Activated CD8-positive, alpha-beta memory T cell treated with anti-CD3 and anti-CD28 coated beads for 36 hours (primary cell): ENCODE measurements around the gene CHMP5. TPM values are rescaled to one million over a fixed set of nuclear protein-coding genes. Genes with fewer than 3 reads are reported as not detected.

ENCODE experiments used
- CTCF ChIA-PET: fragments of 350-600 bp; sonication (Branson Sonifier 250); formaldehyde crosslinking; loops from one replicate; lab custom pipeline; 2021; ENCODE audit warnings: antibody characterized with exemption; lab: Charles Lee
- POLR2A ChIA-PET: fragments of 350-600 bp; sonication (Branson Sonifier 250); formaldehyde crosslinking; loops from one replicate; lab custom pipeline; 2021; ENCODE audit warnings: antibody characterized with exemption; lab: Charles Lee
- total RNA-seq, 2 experiments: library from RNA; stranded (reverse); gene quantifications; one replicate each; pipeline ENCODE4 v1.2.3, GENCODE V29; 2021

Gene CHMP5
- total RNA-seq, 2 experiments from 2014 or later, result 51.7 to 54.5 TPM

DNA sequence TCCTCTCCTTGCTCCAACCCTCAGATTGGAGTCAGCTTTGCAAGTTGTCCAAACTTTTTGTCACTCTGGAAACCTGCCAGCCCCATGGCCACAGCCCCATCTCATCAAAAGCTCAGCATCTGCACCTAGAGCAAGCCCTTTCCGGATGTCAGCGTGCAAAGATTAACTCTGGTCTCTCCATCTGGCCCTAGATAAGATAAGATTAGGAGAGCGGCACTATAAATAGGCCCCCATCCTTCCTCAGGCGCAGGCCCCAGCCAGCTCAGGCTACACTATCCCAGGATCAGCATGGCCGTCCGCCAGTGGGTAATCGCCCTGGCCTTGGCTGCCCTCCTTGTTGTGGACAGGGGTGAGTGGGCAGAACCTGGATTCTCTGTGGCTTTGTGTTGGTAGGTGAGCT, 24.9 kb upstream of the CHMP5 start, which contains the start of gene SPINK4:
TSS of gene SPINK4 (plus strand) at position 247 of the 400 bp plus-strand sequence. CDS start at position 289, 42 bp downstream.
- ChIA-PET CTCF (interaction anchor here (0.9 kb wide), 1 partner anchor 14 kb away, joined by 3 read pairs; no protein-coding TSS in a partner anchor), POLR2A (no interaction called here)

DNA sequence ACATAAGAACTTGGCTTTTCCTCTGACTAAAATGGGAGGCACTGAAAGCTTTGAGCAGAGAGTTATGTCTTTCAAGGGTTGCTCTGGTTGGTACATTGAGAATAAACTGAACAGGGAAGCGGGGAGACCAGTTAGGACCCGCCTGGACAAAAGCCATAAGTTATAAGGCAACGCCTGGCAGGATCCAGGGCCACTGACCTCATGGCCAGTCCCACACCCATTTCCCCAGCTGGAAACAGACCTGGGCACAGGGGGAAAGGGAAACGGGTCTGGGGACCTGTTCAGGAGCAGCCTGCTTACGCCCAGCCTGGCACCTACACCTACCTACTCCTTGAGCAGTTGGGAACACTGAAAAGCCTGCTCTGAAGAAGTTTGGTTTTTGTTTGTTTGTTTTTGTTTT, 23.6 kb upstream of the CHMP5 start:
- POLR2A ChIA-PET, result no interaction called here
- CTCF ChIA-PET, result no interaction called here

DNA sequence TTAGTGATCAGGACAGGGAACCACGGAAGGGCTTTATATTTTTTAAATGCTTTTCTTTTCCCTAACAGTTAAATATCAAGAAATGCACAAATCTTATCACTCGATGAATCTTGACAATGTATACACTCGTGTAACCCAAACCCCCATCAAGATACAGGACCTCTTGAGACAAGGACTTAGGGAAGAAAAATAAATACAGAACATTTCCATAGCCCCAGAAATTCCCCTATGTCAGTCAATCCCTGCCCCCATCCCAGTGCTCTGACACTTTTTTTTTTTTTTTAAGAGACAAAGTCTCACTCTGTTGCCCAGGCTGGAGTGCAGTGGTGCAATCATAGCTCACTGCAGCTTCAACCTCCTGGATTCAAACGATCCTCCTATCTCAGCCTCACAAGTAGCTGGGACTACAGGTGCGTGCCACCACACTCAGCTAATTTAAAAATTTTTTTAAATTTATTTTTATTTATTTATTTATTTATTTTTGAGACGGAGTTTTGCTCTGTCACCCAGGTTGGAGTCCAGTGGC, 22.2 kb upstream of the CHMP5 start:
- ChIA-PET POLR2A (no interaction called here), CTCF (no interaction called here)

DNA sequence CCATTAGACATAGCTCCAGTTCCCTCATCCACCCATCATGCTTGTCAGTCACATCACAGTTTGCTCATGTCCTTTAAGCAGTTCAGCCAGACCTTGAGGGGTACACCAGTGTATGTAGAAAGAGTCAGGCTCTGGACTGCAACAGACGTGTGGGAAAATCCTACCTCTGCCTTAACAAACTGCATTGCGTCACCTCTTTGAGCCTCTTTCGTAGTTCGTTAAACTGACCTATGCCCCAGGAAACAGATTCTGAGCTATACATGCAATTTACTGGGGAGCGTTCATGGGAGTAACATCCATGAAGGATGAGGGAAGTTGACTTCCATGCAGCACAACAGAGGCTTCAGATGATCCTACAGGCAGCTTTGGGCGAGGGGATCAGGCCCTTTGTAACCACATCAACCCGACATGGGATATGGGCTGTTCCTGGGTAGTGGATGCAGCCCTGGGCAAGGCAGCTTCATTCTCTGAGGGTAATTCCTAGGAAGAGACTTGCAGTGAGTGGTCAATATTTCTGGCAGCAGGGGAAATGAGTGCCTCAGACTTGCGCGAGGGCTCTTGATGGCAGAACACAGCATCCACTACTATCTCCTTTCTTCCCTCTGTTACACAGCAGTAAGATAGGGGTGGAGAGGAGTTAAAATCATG, 20.6 kb upstream of the CHMP5 start:
- CTCF ChIA-PET, result no interaction called here
- POLR2A ChIA-PET, result interaction anchor here (0.6 kb wide), 1 partner anchor 106 kb away, joined by 3 read pairs; no protein-coding TSS in a partner anchor

DNA sequence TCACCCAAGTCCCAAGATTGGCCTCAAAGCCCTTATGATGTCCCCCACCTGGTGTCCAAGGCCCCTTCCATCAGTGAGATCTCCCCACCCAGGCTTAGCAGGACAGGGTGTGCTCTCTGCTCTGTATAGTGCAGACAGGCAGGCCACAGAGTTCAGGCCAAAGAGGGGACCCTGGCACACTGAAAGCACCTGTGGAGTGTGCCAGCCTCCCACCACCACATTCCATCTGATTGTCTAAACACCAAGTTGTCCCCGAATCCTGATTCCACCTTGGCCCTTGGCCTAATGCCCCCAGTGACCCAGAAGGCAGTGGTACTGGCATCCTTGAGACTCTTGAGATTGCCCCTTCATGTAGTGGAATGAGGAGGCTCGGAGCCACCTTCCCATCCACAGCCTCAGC, 19.5 kb upstream of the CHMP5 start:
- ChIA-PET POLR2A (no interaction called here), CTCF (no interaction called here)

DNA sequence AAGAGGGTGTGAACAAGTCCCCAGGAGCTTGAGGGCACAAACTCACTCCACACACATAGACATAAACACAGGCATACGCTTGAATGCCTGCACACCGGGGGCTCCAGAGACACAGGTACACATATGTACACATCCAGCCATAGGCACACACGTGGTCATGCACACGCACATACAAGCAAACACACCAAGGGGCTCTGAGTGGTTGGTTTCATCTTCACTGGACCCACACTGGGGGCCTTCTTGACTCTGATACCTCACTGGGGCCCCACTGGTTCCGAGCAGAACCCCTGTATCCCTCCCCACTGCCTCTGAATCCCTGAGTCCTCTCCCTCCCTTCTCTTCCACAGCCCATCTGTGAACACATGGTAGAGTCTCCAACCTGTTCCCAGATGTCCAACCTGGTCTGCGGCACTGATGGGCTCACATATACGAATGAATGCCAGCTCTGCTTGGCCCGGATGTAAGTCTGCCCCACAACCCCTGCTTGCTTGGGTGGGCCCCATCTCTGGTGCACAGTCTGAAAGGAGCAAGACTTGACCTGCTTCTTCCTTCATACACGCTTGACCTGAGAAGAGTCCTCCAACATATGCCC, 18.5 kb upstream of the CHMP5 start:
- ChIA-PET CTCF (interaction anchor here (1.1 kb wide), 1 partner anchor 13 kb away, joined by 3 read pairs; no protein-coding TSS in a partner anchor), POLR2A (no interaction called here)

DNA sequence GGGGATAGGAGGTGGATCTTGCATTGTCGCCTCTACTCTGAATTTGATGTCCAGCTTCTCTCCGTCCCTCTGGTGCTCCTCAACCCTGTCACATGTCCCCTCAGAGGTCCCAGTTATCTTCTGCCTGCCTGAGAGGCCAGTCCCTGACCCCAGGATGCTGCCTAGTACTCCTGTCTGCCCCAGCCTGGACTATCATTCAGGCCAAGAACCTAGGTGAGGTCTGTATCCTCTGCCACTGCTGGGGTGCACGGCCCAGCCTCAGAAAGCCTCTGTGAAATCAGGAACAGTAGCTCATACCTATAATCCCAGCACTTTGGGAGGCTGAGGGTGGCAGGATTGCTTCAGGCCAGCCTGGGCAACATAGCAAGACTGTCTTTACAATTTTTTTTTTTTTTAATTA, 16.2 kb upstream of the CHMP5 start:
- ChIA-PET CTCF (interaction anchor here (1.1 kb wide), 1 partner anchor 12 kb away, joined by 4 read pairs; no protein-coding TSS in a partner anchor), POLR2A (no interaction called here)

DNA sequence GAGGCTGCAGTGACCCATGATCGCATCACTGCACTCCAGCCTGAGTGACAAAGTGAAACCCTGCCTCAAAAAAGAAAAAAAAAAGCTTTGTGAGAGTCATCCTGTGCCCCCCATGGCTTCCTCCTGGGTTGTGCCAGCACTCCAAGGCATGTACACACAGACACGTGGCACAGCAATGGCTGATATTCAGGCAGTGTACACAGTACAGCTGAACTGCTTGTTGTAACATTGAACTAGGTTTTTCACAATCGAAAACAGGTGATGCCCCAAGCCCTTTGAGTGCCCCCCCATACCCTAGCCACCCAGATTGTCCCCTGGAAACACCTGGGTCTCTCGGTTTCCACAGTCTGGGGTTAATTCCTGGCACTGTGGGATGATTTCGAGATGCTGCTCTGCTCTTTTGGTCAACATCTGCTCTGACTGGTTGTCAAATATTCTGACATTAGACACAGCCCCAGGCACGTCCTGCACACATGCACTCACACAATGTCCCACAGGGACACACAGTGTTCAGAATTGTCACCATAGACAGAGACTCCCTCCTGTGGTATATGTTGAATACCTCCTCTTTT, 15.7 kb upstream of the CHMP5 start:
- CTCF ChIA-PET, result interaction anchor here (1.1 kb wide), 1 partner anchor 13 kb away, joined by 4 read pairs; no protein-coding TSS in a partner anchor
- POLR2A ChIA-PET, result no interaction called here

DNA sequence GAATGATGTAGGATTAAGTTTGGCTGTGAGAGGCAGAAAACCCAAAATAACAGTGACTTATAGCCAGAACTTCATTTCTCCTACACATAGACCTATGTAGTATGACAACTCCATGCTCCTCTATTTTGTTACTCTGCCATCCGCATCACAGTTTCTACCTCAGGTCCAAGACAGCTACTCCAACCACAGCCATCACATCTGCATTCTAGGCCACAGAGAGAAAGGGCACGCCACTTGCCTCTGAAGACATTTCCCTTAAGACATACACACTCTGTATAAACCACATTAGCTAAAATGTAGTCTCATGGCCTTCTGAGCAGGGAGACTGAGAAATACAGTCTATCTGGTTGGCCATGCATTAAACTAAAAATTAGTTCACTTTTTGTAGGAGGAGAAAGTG, 14.9 kb upstream of the CHMP5 start:
- POLR2A ChIA-PET, result no interaction called here
- CTCF ChIA-PET, result no interaction called here

DNA sequence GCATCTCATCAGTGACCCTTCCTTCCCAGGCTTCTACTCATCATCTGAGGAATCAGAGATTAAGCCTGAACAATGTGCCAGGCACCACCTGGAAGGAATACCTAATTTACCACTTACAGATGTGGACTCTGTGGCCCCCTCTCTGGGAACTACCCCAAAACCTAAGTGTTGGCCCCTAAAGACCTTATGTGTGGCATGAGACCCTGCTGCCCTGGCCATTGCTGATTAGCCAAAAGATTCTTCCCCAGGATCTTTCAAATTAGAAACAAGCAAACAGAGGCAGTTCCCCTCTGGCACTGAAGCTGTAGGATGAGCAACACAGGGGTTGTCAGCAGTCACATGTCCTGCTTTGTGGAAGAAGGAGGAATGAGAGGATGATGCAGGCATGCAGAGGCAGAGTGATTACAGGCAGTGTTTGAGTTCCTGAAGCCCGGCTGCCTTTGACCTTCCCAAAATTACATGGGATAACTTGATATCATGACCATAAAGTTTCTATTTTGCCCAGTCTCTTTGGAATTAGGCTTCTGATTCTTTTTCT, 14.3 kb upstream of the CHMP5 start:
- ChIA-PET POLR2A (no interaction called here), CTCF (no interaction called here)

DNA sequence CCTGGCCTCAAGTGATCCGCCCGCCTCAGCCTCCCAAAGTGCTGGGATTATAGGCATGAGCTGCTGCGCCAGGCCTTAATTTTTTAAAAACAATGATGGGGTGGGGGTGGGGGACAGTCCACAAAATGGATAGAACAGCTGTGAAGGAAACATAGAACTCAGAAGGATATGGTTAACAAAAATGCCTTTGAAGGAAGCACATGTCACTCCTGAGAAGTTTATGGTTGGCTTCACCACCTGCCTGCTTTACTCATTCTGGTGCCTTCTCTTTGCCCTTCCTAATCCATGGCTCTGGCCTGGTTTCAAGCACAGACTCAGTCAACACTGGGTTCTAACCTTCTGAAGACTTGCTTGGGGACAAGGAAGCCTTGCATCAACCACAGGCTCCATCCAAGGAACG, 10.6 kb upstream of the CHMP5 start:
- ChIA-PET POLR2A (interaction anchor here (0.7 kb wide), 1 partner anchor 583 kb away, joined by 3 read pairs; no protein-coding TSS in a partner anchor), CTCF (interaction anchor here (0.6 kb wide), 1 partner anchor 23 kb away, joined by 3 read pairs; no protein-coding TSS in a partner anchor)

DNA sequence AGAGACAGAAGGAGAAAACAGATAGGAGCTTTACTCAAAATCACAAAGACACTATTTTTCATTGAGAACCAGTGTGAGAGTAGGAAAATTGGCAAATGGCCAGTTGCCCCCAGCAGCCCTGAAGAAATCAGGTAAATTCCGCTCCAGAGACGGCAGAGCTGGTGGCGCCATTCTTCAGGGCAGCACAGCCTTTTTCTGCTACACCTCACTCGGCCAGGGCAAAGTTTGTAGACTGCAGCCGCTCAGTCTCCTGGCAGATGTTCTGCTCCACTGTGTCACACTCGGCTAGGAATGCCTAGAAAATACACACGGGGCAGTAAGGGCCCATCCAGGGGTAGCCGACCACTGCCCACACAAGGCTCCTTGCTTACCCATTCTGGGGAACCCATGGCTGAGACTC, 9.8 kb upstream of the CHMP5 start:
- POLR2A ChIA-PET, result no interaction called here
- CTCF ChIA-PET, result no interaction called here

DNA sequence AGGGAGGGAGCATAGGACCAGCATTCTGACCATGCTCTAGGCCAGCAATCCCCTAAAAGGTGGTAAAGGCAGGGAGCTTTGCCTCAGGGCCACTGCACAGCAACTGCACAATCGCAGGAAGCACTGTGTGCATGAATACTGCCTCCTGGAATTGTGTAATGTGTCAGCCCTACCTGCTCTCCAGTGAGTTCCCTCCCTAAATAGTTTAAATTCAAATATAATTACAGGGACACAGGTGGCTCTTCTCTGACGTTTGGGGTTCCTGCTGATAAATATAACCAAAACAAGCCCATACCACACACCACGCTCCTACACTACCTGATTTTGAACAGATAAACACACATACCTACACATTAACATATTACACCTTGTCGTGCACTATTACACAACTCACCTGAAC, 9.4 kb upstream of the CHMP5 start:
- ChIA-PET POLR2A (no interaction called here), CTCF (no interaction called here)

DNA sequence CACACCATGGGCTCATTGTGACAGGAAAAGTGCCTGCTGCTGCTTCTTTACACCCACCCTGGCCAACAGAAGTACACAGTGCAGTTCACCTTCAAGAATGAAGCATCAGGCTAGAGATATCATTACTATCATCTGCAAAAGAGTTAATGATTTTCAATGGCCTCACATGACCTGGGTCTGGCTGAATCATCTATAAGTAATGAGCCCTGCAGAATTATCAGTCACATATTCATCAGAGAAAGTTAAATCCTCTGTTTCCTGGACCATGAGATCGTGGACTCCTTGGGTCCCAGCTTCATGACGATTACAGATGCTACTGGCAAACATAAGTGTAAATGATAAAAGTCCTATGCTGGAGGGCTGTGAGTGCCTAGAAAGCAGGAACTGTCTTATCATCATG, 8.6 kb upstream of the CHMP5 start:
- POLR2A ChIA-PET, result no interaction called here
- CTCF ChIA-PET, result no interaction called here

DNA sequence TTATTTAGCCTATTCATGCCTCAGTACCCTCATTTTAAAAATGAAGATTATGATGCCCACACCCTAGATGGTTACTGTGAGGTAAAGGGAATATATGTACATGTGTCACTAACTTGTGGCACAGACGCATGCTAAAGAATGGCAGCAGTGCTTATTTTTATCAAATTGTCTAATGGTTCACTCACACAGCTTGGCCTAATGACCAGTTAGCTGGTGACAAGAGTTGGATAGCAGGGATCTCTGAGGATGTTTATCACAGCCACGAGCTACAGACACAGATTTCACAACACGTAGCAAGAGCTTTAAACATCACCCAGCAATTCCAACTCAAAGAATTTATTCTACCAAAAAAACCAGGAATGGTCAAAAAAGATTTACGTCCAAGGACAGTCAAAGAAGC, 7.6 kb upstream of the CHMP5 start:
- POLR2A ChIA-PET, result no interaction called here
- CTCF ChIA-PET, result no interaction called here

DNA sequence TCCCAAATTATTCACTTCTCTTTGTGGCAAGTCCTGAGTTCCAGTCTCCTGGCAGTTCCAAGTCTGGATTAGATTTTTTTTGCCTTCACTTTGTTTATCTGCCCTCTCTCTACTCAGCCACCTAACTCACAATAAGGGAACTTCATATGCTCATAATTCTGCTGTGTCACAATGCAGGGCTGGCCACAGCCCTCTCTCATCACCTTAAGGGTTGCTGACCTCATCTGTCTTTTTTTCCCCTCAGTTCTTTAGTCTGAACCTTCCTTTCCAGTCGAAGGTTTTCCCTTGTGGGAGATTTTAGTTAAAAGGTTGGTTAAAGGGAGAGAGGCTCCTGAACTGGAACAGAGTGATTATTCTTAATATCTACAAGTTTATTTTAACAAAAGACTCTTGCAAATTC, 4.5 kb upstream of the CHMP5 start:
- ChIA-PET CTCF (no interaction called here), POLR2A (no interaction called here)

DNA sequence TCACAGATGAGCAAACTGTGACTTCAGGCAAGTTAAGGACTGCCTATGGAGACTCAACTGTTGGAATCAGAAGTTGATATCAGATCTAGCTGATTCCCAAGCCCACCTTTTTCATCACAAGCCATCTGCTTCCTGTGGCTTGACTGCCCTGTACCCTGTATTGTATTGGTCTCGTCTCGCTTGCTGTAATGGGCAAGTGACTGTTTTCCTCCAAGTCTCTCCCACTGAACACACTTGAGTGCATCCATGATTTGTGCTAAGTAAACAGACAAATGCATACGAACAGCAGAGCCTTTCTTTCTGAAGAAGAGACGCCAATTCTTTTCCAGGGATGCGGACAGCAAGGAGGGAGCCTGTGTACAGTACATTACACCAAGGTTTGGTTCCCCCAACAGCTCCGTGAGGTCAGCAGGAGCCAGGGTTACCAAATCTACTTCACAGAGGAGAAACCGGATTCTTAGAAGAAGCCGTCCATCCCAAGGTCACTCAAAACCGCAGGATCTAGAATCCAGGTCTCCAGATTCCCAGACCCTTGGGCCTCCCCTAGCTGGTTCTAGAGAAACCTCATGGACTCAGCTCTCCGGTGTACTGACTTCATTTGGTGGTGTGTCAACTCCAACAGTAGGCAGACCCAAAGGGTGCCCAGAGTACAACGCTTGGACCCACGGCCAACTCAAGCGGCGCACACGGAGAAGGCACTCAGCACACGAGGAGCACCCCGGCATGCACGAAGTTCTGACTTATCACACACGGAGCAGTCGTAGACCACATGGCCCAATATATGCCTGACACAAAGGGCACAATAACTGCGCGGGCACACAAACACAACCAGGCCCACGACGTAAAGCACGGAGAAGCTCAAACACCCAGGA, 1.5 kb upstream of the CHMP5 start:
- POLR2A ChIA-PET, result interaction anchor here (2.3 kb wide), 1 partner anchor 27 kb away, joined by 8 read pairs; the partner anchor contains the start of gene NFX1
- CTCF ChIA-PET, result no interaction called here

DNA sequence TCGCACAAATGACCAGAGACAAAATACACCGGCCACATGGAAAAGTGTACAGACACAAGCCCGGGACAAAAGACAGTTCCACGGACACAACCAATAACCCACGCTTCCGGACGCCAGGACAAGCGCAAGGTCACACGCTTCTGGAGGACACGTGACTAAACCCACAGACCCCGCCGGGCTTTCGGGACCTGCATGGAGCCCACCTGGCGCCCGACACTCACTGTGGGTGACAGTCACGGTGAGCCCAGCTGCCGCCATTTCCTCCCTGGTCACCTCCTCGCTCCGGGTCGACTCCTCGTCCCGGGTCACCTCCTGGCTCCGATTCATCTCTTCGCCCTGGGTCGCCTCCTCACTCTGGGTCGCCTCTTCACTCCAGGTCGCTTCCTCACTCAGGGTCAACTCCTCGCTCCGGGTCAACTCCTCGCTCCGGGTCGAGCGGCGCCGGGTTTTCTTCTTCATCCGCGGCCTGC, 811 bp upstream of the CHMP5 start:
- CTCF ChIA-PET, result no interaction called here

More for the DNA sequence above, 811 bp upstream of the CHMP5 start:
- POLR2A ChIA-PET, result interaction anchor here (2.3 kb wide), 1 partner anchor 26 kb away, joined by 8 read pairs; the partner anchor contains the start of gene NFX1
